K562 (cell line): ENCODE measurements around the gene EEFSEC. TPM values are rescaled to one million over a fixed set of nuclear protein-coding genes. Genes with fewer than 3 reads are reported as not detected.

ENCODE experiments used
- ATAC-seq: fragments of 200-7000 bp; cut with Tn5 transposase; 3 replicates; pipeline ENCODE4 v1.9.1; 2020; ENCODE audit warnings: moderate library complexity
- BruUV-seq: library from RNA; stranded (reverse); fragments of 400-500 nt; replicated peaks from 2 replicates; lab custom pipeline; 2021; lab: Mats Ljungman, UMichigan
- CTCF ChIA-PET: fragments of 300-600 bp; formaldehyde crosslinking; extraction: SDS; loops from one replicate; lab custom pipeline; 2021; ENCODE audit warnings: low intra/inter-chr PET ratio; lab: Yijun Ruan, JAX
- POLR2A ChIA-PET: fragments of 300-600, 350-650 bp; sonication (Branson Sonifier 250); formaldehyde crosslinking; extraction: SDS; loops from one replicate; lab custom pipeline; 2021; ENCODE audit warnings: antibody characterized with exemption, inconsistent platforms; lab: Yijun Ruan, JAX
- DNase-seq, 4 experiments: peaks; one replicate each; pipeline versions ENCODE4 v3.0.0 to v3.0.0-alpha.2; 2011 to 2018; ENCODE audit warnings: low spot score in 3 of 4, mixed read lengths in 3 of 4; ENCODE audit errors: extremely low read depth in 1 of 4
- FAIRE-seq: peaks from 2 replicates; lab custom pipeline; 2011; peaks lifted over from hg19 to GRCh38; lab: Jason Lieb, UNC
- H2AFZ ChIP-seq: 2 replicates; pipeline ENCODE4 v1.6.0; 2011; ENCODE audit warnings: low read depth, low read length, control low read depth, inconsistent platforms
- H3K27ac ChIP-seq: fragments of 200-600 bp; 3 replicates; pipeline ENCODE4 v1.8.0; 2011; ENCODE audit warnings: low read depth, mild to moderate bottlenecking, control low read depth, inconsistent platforms, low read length, moderate library complexity, mixed read lengths; ENCODE audit errors: extremely low read depth
- H3K27me3 ChIP-seq, 2 experiments: fragments of 300-600 bp in 1 of 2; 2 replicates in 1 of 2; 3 replicates in 1 of 2; pipeline versions ENCODE4 v1.6.0 to v1.8.0; 2011; ENCODE audit warnings: inconsistent platforms in 2 of 2, low read length in 2 of 2, mild to moderate bottlenecking in 1 of 2, mixed read lengths in 1 of 2, moderate library complexity in 1 of 2; ENCODE audit not compliant: control insufficient read depth in 2 of 2, insufficient read depth in 2 of 2
- H3K36me3 ChIP-seq: fragments of 300-600 bp; 3 replicates; pipeline ENCODE4 v1.8.0; 2011; ENCODE audit warnings: mild to moderate bottlenecking, low read length, inconsistent platforms; ENCODE audit not compliant: control insufficient read depth, insufficient read depth
- H3K4me1 ChIP-seq, 2 experiments: fragments of 200-600 bp in 1 of 2; replicated peaks in 1 of 2; 2 replicates in 1 of 2; 3 replicates in 1 of 2; pipeline versions ENCODE4 v1.5.1 to v1.8.0; 2011; ENCODE audit warnings: inconsistent platforms in 2 of 2, low read length in 2 of 2, mild to moderate bottlenecking in 1 of 2, mixed read lengths in 1 of 2, moderate library complexity in 1 of 2; ENCODE audit not compliant: control insufficient read depth in 2 of 2, insufficient read depth in 2 of 2
- H3K4me2 ChIP-seq: 2 replicates; pipeline ENCODE4 v1.6.1; 2011; ENCODE audit warnings: low read length, control low read depth, inconsistent platforms, mixed read lengths; ENCODE audit not compliant: insufficient read depth
- H3K4me3 ChIP-seq: fragments of 200-600 bp; sonication (generic), shearing (Covaris generic); 2 replicates; pipeline ENCODE4 v1.5.1; 2016; ENCODE audit warnings: control low read depth, inconsistent platforms
- H3K79me2 ChIP-seq: fragments of 200-600 bp; 3 replicates; pipeline ENCODE4 v1.8.0; 2011; ENCODE audit warnings: low read length, inconsistent platforms; ENCODE audit not compliant: control insufficient read depth, insufficient read depth
- H3K9ac ChIP-seq, 2 experiments: 2 replicates each; pipeline versions ENCODE4 v1.6.0 to v1.6.1; 2011; ENCODE audit warnings: low read depth in 2 of 2, low read length in 2 of 2, control low read depth in 1 of 2, inconsistent platforms in 1 of 2, mild to moderate bottlenecking in 1 of 2, mixed read lengths in 1 of 2; ENCODE audit not compliant: insufficient read depth in 1 of 2
- H3K9me1 ChIP-seq: one replicate; pipeline ENCODE4 v1.6.0; 2011; ENCODE audit warnings: inconsistent platforms, mild to moderate bottlenecking, low read length, moderate library complexity; ENCODE audit not compliant: control insufficient read depth, insufficient read depth
- H3K9me3 ChIP-seq: replicated peaks from 2 replicates; pipeline ENCODE4 v1.5.1; 2011; ENCODE audit warnings: low read depth, low read length, inconsistent platforms; ENCODE audit not compliant: control insufficient read depth, insufficient read depth
- H4K20me1 ChIP-seq: replicated peaks from 2 replicates; pipeline ENCODE4 v1.6.1; 2011; ENCODE audit warnings: low read length, inconsistent platforms, mixed read lengths; ENCODE audit not compliant: control insufficient read depth, insufficient read depth
- ARNT ChIP-seq, 2 experiments: fragments of 450-650 bp; IDR thresholded peaks; 2 replicates each; pipeline ENCODE4 v1.6.1; 2016; ENCODE audit warnings: mild to moderate bottlenecking in 1 of 2
- CBX3 ChIP-seq, 2 experiments: IDR thresholded peaks; 1 replicate in 1 of 2; 2 replicates in 1 of 2; pipeline ENCODE4 v1.6.1; 2012; ENCODE audit warnings: inconsistent platforms in 2 of 2, low read length in 2 of 2, borderline replicate concordance in 1 of 2, control low read depth in 1 of 2
- ELF4 ChIP-seq: fragments of 450-650 bp; formaldehyde crosslinking; IDR thresholded peaks from 2 replicates; pipeline ENCODE4 v1.4.0; 2022; ENCODE audit warnings: missing genetic modification characterization
- GABPB2 ChIP-seq: fragments of 250-450 bp; sonication (Bioruptor Pico); conservative IDR thresholded peaks from 2 replicates; pipeline ENCODE4 v1.5.1; 2021; ENCODE audit warnings: mild to moderate bottlenecking
- HDAC6 ChIP-seq: IDR thresholded peaks from 2 replicates; pipeline ENCODE4 v1.6.1; 2012; ENCODE audit warnings: low read depth, mild to moderate bottlenecking, control low read depth, inconsistent platforms, low read length, moderate library complexity
- MECOM ChIP-seq: fragments of 250-450 bp; sonication (Bioruptor Pico); IDR thresholded peaks from 2 replicates; pipeline ENCODE4 v1.8.0; 2022; ENCODE audit warnings: inconsistent platforms
- MTA2 ChIP-seq: fragments of 450-650 bp; IDR thresholded peaks from 2 replicates; pipeline ENCODE4 v1.6.1; 2016; ENCODE audit warnings: low read depth
- MYNN ChIP-seq, 2 experiments: sonication (generic); formaldehyde crosslinking in 1 of 2; IDR thresholded peaks; 2 replicates each; pipeline versions ENCODE4 v1.5.0 to v1.6.1; 2016 to 2020; ENCODE audit warnings: antibody characterized with exemption in 1 of 2, missing genetic modification reagents in 1 of 2
- NEUROD1 ChIP-seq: fragments of 150-350 bp; IDR thresholded peaks from 2 replicates; pipeline ENCODE4 v1.6.1; 2014; ENCODE audit warnings: borderline replicate concordance, low read length, low read depth; ENCODE audit not compliant: partially characterized antibody
- NFE2L1 ChIP-seq: fragments of 450-650 bp; IDR thresholded peaks from 2 replicates; pipeline ENCODE4 v1.6.1; 2016; ENCODE audit warnings: missing genetic modification characterization, low read depth, mild to moderate bottlenecking, missing compliant biosample characterization, moderate library complexity, borderline replicate concordance
- RAD21 ChIP-seq, 2 experiments: fragments of 250-450 bp in 1 of 2; fragments of 450-650 bp in 1 of 2; sonication (Bioruptor Pico) in 1 of 2; formaldehyde crosslinking in 1 of 2; IDR thresholded peaks in 1 of 2; conservative IDR thresholded peaks in 1 of 2; 2 replicates each; pipeline versions ENCODE4 v1.4.0 to v1.8.0; 2020 to 2022; ENCODE audit warnings: mild to moderate bottlenecking in 2 of 2, moderate library complexity in 1 of 2
- RBBP5 ChIP-seq: fragments of 200-600 bp; sonication (generic); IDR thresholded peaks from 2 replicates; pipeline ENCODE4 v1.6.1; 2012; ENCODE audit warnings: borderline replicate concordance, mild to moderate bottlenecking, low read length, control low read depth, inconsistent platforms; ENCODE audit not compliant: insufficient read depth, poor library complexity, severe bottlenecking
- RBFOX2 ChIP-seq: fragments of 200-400 bp; formaldehyde crosslinking; IDR thresholded peaks from 2 replicates; pipeline ENCODE4 v1.6.1; 2017; ENCODE audit warnings: low read depth, mild to moderate bottlenecking, low read length, moderate library complexity
- STAT5A ChIP-seq: IDR thresholded peaks from 2 replicates; pipeline ENCODE4 v1.6.1; 2012; ENCODE audit warnings: low read length, inconsistent platforms, borderline replicate concordance
- TAF1 ChIP-seq: IDR thresholded peaks from 2 replicates; pipeline ENCODE4 v1.6.1; 2011; ENCODE audit warnings: mild to moderate bottlenecking, low read length, moderate library complexity; ENCODE audit not compliant: insufficient read depth, control insufficient read depth, severe bottlenecking; ENCODE audit errors: extremely low read depth
- ZC3H8 ChIP-seq: fragments of 450-650 bp; IDR thresholded peaks from 2 replicates; pipeline ENCODE4 v1.6.1; 2017
- ZNF212 ChIP-seq: fragments of 450-650 bp; formaldehyde crosslinking; IDR thresholded peaks from 2 replicates; pipeline ENCODE4 v1.4.0; 2020; ENCODE audit warnings: mild to moderate bottlenecking
- ZNF23 ChIP-seq: fragments of 250-450 bp; sonication (Bioruptor Pico); IDR thresholded peaks from 2 replicates; pipeline ENCODE4 v1.4.0; 2020; ENCODE audit warnings: mild to moderate bottlenecking
- ZNF511 ChIP-seq: sonication (generic); formaldehyde crosslinking; IDR thresholded peaks from 2 replicates; pipeline ENCODE4 v1.8.0; 2022; ENCODE audit warnings: mild to moderate bottlenecking, missing genetic modification reagents
- ZNF695 ChIP-seq: fragments of 450-650 bp; formaldehyde crosslinking; IDR thresholded peaks from 2 replicates; pipeline ENCODE4 v1.4.0; 2020; ENCODE audit warnings: mild to moderate bottlenecking, moderate library complexity
- WGBS: fragments of 100-300 bp; shearing (Covaris generic); methylation state at CpG from one replicate; pipeline ENCODE4 v1.1.6; 2016; ENCODE audit warnings: low coverage, mixed read lengths; ENCODE audit not compliant: insufficient coverage; ENCODE audit errors: missing lambda C conversion rate; 5-methylcytosine and 5-hydroxymethylcytosine counted together
- in situ Hi-C: fragments of 300-500 bp; cut with MboI; formaldehyde crosslinking; loops from 4 replicates; pipeline ENCODE4 v1.15.0; 2018; ENCODE audit warnings: inconsistent platforms, mixed read lengths
- intact Hi-C: fragments of 100-400 bp; cut with micrococcal nuclease; formaldehyde crosslinking; loops from 2 replicates; pipeline ENCODE4 v1.14.2; 2022
- polyA plus RNA-seq, 8 experiments: library from polyadenylated mRNA; depleted of rRNA in 4 of 8; stranded (reverse) in 5 of 8; unstranded in 3 of 8; fragments of >200 nt; fragmentation: Nextera tagmentation in 2 of 8; fragmentation: Illumina TruSeq in 1 of 8; extraction: Ambion mirVana in 2 of 8; extraction: Trizol in 1 of 8; gene quantifications; 2 replicates each; pipeline versions ENCODE4 v1.2.1 to v1.2.3, GENCODE V29; 2011 to 2014; ENCODE audit warnings: inconsistent platforms in 1 of 8, missing spikeins in 1 of 8
- total RNA-seq, 7 experiments: library from RNA; depleted of rRNA in 6 of 7; stranded (reverse); fragments of >200 nt in 6 of 7; fragmentation: Illumina TruSeq in 2 of 7; extraction: Trizol in 2 of 7; gene quantifications; 2 replicates each; pipeline versions ENCODE4 v1.2.1 to v1.2.3, GENCODE V29; 2011 to 2021; ENCODE audit warnings: low replicate concordance in 1 of 7

Gene EEFSEC
- total and polyA plus RNA-seq, 9 of the 15 experiments (the other 6 are each of a cell fraction or from before 2014, with no cell fraction given): 0.35 to 11.8 (median 7.7) TPM

GRCh38 chr3:128430301-128430700, 277.0 kb downstream of the EEFSEC start:
- intact Hi-C loops (loop anchor here (10.0 kb wide), 2 partner anchors 154 to 256 kb away; no protein-coding TSS in a partner anchor), in situ Hi-C loops (no loop called here)
- Histone ChIP-seq H4K20me1 (no peaks in the 10 kb centered on the region), H3K4me1 (peaks cover 22 to 79% of the 10 kb centered on the region in 2 experiments), H3K79me2 (no peaks in the 10 kb centered on the region; the same call in 2 of the 3 replicates), H2AFZ (no peak overlapping the region), H3K9me1 (no peaks in the 10 kb centered on the region), H3K4me3 (no peak overlapping the region), H3K4me2 (no peak overlapping the region), H3K27me3 (no peaks in the 10 kb centered on the region), H3K27ac (no peak overlapping the region), H3K9me3 (no peaks in the 10 kb centered on the region), H3K36me3 (no peaks in the 10 kb centered on the region), H3K9ac (peak overlapping the region in 1 of 2 experiments; percentile 71; a peak in 2 of 4 replicates)
- FAIRE-seq (no peak), ATAC-seq (no peak), DNase-seq (no peak)
- no TSS peak for BruUV-seq
- POLR2A ChIA-PET: interaction anchor here (0.6 kb wide), 1 partner anchor 14 kb away, joined by 3 read pairs; no protein-coding TSS in a partner anchor
- no peak for TF ChIP-seq ZNF511 (CRISPR knock-in tag)
- no peak for TF ChIP-seq ZNF23
- TF ChIP-seq RAD21 (CRISPR knock-in tag; conservative IDR thresholded peaks at IDR 0.05 in 1 of 2, IDR thresholded peaks at IDR 0.05 in 1 of 2): no peak
- no peak for TF ChIP-seq NFE2L1
- no peak for TF ChIP-seq TAF1
- no peak for TF ChIP-seq GABPB2 (CRISPR knock-in tag)
- TF ChIP-seq NEUROD1: no peak
- TF ChIP-seq MECOM (CRISPR knock-in tag): no peak
- TF ChIP-seq MTA2: no peak
- TF ChIP-seq STAT5A: no peak
- TF ChIP-seq ELF4 (CRISPR knock-in tag): no peak
- TF ChIP-seq CBX3 (IDR thresholded peaks at IDR 0.05; ENCODE audit: borderline replicate concordance in 1 of 2, low read length in 2 of 2): no peak
- no peak for TF ChIP-seq ZC3H8
- no peak for TF ChIP-seq HDAC6
- TF ChIP-seq MYNN (IDR thresholded peaks at IDR 0.05): no peak
- TF ChIP-seq MYNN (CRISPR knock-in tag; IDR thresholded peaks at IDR 0.05): no peak
- TF ChIP-seq ZNF695: no peak
- no peak for TF ChIP-seq ARNT (IDR thresholded peaks at IDR 0.05)
- TF ChIP-seq RBBP5: no peak
- no peak for TF ChIP-seq ZNF212 (CRISPR knock-in tag)
- no peak for TF ChIP-seq RBFOX2
- WGBS: 82% methylated on average over 9 of the region's 10 CpGs
- CTCF ChIA-PET: no interaction called here
